NCI-H2107 (cell line): ENCODE data around the gene PLCB3.
"Not testable (repeated sequence)": the region's sequence is repeated elsewhere in the genome, so short reads cannot be mapped to it uniquely, and the experiment has no call there.

Experiments
- DNase-seq: peaks from one replicate; lab custom pipeline; 2025; lab: John Stamatoyannopoulos, UW

Gene PLCB3

DNA sequence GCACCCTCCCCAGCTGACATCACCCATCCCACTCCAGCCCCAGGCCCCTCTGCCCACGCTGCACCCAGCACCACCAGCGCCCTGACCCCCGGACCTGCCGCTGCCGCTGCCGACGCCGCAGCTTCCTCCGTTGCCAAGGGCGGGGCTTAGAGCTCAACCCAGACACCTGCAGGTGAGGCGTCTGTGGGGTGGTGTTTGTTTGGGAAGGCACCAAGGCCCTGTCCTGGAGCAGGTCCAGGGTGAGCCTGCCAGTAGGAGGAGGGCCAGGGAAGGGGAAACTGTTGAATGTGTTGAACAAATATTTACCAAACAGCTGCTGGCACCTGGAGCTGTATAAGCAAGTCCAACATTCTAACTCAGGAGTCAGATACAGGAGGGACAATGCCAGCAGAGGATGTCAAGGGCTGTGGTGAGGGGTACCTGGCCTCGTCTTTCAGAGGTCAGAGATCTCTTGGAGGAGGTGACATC lies 13.8 kb upstream of the PLCB3 start:
- DNase-seq, result peak; percentile 43

DNA sequence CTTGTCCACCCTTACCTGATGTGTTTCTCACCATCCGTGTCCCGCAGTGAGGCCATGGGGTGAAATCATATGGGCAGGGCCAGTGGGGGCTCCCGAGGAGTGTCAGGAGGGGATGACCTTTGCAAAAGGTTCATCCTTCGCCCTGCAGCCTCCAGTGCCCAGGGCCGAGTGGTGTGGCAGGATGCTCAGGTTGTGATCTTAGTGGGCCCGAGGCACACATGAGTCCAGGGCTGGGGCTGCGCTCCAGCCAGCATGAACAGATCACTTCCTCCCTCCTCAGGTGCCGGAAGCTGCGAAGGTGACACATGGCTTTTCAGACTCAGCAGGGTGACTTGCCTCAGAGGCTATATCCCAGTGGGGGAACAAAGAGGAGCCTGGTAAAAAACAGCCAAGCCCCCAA lies 13.3 kb upstream of the PLCB3 start:
- DNase-seq, result no peak

DNA sequence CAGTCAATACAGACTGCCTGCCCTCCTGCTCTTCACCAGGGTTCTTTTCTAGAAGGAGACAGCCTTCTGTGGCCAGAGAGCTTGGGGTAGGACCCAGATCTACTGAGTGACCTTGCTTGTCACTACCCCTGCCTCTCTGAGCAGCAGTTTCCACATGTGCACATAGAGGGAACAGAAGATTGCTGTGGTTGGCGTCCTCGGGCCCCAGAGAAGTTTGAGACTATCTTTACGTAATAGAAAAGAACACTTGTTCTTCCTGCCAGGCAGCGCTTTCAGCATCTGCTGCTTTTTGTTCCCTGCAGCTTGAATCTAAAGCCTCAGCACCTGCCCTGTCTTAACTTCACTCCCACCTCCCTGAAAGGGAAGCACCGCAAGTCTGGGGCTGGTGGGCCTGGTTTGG lies 12.3 kb upstream of the PLCB3 start:
- no peak for DNase-seq

DNA sequence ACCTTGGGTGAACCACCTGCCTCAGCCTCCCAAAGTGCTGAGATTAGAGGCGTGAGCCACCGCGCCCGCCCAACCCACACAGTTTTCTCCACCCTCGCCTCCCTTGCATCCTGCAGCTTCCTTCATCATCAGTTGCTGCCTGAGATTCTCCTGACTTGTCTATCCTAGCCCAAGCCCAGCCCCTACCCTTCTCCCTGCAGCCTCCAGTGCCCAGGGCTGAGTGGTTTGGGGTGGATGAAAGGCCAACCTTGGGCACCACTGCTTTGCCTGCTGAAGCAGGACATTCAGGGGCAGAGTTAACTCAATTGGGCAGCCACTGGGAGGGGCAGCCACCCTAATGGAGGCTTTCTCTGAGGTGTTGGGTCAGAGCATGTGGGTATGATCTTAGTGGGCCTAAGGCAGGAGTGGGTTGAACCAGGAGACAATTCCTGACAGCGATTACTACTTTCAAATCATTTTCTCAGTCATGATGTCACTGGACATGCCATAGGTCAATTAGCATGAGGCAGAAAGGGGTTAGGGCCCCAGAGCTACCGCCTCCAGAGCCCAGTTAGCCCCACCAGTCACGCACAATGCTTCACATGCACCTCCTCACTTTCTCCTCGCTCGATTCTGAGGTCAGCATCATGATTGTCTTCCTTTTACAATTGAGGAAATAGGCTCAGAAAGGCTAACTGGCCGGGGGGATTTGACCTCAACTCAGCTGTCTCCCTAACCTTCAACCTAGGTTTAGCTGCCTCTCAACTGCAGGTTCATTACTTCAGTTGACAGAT lies 11.5 kb upstream of the PLCB3 start:
- no peak for DNase-seq

DNA sequence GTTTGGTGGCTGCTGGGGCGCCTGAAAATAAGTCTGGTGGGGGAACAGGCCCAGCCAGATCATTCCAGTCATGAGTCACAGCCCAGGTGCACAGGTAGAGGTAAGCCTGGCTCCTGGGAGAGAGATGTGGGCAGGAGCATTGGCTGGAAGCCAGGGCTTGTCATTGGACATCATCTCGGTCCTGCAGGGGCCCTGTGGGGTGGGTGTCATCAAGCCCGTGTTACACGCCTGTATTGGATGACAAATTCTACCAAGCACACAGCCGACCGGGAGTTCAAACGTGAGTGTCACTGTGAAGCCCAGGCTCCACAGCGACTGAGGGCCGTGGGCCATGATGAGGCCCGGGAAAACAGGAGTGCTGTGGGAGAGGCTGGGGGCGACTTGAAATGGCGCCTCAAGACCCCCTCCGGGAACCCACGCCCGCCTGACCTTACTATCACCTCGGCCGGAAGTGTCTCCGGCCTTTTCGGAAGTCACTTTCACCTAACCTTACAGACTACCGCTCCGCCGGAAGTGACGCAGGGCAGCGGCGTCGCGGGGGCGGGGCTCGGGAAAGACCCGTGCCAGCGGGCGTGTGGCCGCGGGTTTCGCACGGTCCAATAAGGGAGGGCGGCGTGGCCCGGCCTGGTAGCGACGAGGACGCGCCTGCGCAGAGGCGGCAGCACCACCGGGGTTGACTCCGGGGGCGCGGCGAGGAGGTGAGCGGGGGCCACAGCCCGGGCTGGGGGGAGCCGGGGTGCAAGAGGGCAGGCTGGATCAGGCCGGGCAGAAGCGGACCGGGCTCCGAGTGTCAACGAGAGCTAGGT lies 10.7 kb upstream of the PLCB3 start, which contains the start of gene FKBP2:
Gene FKBP2, plus strand, starts transcription at position 661 of the 806 bp plus-strand sequence. CDS start 1,293 bp downstream, outside the sequence.
- DNase-seq, result peak; percentile 89

DNA sequence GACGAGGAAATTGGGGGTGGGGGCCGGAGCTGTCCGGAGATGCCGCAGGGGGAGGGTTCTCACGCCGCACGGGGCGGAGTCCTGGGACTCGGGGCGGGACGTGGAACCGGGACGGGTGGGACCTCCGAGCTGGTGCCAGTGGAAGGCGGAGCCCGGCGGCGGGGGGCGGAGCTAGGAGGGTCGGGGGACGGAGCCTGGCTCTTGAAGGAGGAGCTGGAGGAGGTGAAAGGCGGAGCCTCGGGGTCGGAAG lies 10.2 kb upstream of the PLCB3 start:
- peak; percentile 97 for DNase-seq

DNA sequence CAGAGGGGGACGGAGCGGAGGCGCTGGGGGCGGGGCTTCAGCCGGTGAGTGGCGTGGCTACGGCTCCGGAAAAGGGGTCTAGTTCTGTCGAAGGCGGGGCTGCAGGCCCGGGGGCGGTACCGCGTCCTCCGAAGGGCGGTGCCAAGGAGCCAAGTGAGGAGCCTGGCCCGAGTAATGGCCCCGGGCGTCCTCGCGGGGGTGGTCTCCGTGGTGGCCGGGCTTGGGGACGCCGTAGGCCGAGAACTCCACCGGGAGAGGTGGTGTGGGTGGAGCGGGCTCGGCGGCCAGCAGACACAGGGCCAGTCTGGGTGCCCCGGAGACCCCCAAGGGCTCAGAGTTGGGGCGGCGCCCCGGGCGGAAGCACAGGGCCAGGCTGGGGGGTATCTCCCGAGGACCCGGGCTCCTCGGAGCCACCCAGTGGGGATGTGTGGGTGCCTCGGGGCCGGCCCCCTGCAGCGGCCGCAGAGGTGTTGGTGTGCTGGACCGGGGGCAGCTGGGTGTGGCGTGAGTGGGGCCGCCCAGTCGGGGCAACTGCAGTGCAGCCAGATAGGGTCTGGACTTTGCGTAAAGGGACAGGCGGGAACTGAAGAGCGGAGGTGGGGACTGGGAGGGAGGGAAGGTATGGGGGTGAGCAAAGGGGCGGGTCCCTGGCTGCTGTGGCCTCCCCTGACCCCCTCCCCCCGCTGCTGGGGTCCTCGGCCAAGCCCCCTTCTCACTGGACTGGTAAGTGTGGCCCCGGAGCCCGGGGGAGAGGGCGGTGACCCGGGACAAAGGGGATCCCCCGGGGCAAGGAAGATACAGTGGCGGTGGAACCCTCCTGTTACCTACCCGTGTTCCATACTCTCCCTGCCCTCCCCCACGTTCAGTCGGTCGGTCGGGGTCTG lies 9.6 kb upstream of the PLCB3 start:
- no peak for DNase-seq

DNA sequence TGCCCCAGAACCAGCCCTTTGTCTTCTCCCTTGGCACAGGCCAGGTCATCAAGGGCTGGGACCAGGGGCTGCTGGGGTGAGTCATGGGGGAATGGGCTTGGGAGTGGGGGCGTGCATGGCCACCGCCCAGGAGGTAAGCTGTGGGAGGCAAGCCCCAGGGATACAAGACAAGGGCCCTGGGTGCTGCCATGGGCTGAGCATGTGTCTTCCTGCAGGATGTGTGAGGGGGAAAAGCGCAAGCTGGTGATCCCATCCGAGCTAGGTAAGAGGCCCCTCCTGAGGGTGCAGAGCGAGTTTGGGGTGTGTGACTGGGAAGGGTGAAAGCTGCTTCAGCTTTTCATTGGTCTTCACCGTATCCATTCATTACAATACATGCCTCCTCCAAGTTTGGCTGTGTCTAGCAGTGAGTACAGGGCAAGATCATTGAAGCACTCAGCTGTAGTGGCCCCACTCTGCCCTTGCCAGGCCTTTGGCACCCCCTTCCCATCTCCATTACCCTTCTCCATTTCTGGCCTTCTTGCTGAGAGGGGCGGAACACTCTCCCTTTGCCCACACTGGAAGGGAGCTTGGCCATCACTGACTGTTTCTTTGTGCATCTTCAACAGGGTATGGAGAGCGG lies 8.0 kb upstream of the PLCB3 start:
- no peak for DNase-seq

DNA sequence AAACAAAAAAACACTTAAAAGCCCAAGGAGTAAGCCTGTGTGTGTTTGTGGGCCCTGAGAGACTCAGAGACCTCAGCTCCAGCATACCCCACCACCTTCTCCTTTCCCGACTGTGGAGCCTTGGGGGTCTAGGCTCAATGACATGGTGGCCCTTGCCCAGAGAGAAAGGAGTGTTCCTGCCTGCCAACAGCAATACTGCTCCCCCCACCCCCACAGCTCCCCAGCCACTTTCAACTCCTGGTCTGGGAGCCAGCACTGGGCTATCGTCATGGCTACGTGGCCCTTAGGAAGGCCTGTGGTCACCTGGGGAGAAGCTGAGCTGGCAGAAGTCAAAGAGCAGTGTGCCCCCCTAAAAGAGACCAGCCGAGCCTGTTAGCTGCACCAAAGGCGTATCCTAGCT lies 7.2 kb upstream of the PLCB3 start:
- DNase-seq, result no peak

DNA sequence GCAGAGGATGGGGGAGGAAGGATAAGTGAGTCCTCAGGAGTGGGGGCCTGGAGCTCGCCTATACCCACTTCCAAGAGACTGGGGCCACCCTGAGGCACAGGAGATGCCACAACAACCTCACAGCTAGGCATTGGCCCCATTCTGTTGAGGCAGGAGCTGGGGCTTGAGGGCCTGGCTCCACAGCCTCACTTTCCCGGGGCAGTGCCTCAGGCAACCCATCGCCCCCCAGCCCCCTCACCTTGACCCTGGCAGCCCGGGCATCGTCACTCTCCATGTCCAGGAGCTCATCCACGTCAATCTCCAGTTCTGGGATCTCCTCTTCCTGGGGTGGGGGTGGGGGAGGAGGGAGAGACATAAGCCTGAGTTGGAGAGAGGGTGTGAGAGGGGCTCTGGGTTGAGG lies 6.4 kb upstream of the PLCB3 start:
- DNase-seq, result no peak

DNA sequence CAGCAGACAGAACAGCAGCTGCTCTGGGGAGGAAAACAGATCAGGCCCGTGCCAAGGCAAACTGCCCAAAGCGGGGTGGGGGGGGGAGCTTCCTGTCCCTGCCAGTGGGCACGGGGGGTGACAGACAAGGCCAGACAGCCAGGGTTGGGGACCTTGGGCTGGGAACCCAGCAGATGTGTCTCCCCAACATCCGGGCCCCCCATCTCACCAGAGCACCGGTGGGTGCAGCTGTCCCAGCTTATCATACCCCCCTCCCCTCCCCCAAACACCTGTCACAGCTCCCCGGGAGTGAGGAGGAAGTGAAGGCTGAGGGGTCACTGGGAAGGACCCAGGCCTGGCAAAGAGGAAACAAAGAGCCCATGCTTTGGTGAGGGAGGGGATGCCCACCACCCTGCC lies 5.9 kb upstream of the PLCB3 start:
- no peak for DNase-seq

DNA sequence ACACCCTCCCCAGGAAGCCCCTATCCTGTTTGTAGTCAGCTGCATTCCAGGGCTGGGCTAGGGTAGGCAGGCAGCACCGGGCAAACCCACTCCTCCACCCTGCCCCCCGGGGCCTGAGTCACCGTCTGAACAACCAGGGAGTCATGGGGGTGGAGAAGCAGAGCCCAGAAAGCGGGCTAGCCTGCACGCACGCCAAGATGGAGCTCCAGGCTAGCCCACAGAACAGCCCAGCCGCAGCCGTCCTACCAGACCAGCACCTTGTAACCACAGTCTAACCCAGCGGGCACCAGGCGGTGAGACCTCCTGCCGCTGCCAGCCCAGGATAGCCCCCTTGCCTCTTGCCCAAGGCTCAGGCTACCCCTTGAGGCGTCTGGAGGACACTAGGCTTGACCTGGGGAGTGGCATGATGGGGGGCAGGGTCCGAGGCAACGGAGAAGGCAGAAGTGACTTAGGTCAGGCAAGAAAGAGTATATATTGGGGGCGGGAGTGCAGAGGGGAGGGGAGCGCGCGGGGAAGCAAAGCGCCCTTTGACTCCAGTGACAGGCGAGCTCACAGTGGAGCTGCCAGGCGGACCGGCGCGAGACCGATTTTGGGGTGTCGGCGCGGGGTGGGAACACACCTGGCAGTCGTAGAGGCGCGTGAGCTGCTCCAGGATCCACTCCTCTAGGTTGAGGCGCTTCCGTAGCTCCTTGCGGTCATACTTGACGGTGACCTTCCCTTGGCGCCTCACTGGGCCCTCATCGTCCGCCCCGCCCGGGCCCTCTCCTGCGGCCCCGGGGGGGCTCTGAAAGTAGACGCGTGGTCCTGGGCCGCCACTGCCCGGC lies 5.3 kb upstream of the PLCB3 start:
- DNase-seq, result no peak

DNA sequence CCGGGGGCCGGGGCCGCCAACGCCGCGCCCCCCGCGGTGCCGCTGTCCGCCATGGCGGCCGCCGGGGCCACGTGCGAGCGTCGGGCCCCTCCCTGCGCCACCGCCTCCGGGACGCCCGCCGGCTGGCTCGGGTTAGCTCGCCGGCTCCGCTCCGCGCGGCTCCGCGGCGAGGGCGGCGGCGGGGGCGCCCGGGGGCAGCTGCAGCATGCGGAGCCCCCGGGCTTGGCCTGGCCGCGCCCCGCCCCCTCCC lies 4.8 kb upstream of the PLCB3 start:
- DNase-seq, result not testable (repeated sequence)

DNA sequence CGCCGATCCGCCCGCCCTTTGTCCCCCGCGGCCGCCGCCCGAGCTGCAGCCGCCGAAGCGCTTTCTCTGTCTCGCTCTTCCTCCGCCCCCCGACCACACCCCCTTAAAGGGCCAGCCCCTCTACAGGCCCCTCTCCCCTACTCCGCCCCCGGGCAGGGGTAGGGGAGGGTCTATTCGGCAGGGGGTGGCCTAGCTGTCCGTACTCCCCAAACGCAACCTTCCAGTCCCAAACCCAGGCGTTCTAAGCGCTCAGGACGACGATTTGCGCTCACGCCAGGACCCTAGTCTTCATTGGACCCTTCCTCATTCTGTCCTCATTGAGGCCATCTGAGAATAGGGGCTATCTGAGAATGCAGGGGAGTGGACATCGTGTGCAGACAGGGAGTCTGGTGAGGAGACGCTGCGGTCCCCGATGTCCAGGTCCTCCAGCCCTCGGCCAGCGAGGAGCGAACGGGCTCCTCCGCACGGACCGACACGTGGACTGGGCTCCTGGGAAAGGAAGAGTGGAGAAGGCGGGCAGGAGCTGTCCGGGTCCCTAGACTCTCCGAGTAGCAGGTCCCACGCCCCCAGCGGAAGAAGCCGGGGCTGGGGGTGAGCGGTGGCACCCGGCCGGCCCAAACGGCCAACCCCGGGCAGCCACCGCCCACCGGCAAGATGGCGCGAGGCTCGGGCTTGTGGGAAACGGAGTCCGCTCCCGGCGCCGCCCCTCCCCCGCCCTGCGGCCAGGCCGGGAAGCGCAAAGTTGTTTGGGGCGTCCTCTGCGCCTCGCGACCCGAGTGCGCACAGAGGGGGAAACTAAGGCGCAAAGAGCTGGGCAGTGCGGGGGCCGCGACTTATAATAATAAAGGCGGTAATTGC lies 4.2 kb upstream of the PLCB3 start, which contains the start of gene PPP1R14B:
Gene PPP1R14B, minus strand, starts transcription at position 73 of the 858 bp plus-strand sequence. CDS start 270 bp downstream, outside the sequence.
- peak; percentile 61 for DNase-seq

DNA sequence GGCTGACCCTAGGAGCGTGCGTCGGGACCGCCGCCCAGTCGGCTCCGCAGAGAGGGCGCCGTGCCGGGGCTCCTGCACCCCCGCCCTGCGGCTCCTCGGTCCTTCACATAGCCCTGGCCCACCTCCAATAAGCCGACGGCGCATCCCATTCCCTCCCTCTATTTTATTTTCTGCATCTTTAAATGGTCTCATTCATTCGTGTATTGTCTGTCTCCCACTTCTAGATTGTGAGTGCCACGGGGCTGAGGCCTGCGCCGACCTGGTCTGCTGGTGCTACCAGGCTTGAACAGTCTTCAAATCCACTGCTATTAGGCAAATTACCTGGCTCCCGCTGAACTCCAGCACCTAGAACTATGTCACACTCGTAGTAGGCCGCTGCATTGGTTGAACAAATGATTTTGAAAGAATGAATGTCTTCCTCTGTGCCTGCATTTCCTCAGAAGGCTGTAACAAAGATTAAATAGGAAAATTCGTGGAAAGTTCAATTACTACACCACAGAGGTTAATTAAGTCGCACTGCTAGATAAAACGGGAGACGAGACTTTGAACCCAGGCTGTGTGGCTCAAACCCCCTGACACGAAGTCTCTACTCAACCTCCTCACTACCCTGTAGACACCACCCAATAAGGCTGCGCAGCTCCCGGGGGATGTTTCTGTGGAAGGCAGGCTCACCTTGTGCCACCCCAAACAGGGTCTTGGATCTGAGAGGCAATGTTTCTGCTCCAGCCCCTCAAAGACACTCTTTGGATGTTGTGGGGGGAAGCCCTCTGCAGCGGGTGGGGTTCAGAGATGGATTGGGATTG lies 3.4 kb upstream of the PLCB3 start:
- DNase-seq, result no peak

DNA sequence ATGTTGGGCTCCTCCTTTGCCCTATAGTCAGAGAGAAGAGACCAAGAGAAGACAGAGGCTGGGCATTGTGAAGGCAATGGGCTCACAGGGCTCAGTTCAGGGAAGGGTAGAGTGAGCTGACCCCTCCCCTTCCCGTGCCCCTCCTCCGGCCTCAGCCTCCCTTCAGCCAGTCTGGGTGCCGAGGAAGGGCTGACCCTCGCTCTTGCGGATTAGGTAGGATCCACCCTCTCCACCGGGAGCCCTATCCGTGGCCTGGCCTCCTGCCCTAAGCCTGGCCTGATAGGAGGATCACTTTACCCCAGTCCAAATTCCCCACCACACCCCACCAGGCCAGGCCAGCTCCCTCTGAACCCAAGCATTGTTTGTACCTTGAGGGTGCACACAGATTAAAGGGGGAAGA lies 2.8 kb upstream of the PLCB3 start:
- DNase-seq, result no peak

DNA sequence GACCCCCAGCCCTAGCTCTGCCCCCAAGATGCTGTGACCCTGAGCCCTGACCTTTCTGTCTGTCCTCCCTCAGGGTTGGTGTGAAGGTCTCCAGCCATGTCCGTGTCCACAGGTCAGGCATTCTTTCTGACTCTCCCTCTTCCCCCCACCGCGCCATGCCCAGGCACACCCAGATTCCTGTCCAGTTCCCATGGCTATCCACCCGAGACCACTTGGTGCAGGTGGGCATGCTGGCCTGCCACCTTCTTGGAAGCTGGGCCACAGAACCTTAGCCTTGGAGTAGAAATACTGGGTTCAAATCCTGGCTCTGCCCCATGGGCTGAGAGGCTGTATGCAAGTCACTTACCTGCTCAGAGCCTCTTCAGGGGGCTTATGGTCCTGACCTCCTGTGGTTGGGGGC lies 2.3 kb upstream of the PLCB3 start:
- no peak for DNase-seq

DNA sequence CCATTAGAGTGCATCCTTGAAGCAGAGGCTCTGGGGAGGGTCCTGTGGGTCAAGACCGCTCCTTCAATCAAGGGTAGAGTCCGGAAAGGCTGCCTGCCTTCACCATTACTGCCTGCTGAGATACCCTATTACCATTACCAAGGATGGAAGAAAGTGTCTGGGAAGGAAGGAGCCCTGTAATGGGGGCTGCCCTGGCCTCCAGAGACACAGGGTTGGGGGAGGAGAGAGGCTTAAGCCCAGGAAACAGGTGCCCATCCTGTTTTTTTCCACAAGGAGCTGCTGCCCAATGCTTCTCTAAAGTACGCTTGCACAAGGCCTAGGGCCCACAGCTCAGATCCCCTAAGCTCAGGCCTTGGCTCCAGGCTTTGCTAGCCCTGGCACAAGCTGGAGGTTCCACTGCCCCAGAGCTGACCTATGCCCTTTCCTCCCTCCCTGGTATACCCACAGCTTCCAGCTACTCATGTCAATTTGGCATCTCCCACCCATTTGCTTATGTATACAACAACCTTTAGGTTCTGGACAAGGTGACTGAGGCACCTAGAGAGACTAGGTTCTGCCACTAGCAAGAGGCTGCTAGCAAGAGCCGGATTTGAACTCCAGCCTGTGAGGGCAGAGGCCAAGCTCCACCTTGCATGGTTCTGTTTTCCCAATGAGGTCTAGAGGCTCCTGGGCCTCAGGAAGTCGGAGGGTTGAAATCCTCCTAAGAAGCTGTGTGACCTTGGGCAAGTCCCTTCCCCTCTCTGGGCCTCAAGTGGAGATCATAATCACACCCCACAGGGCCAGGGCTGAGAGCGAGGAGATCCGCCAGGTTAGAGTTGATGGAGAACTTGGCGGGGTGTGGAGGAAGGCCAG lies 1.5 kb upstream of the PLCB3 start:
- DNase-seq, result no peak
